Muscle of leg (tissue), 11 donors: ENCODE measurements around the gene GRIP2. TPM values are rescaled to one million over a fixed set of nuclear protein-coding genes. Genes with fewer than 3 reads are reported as not detected.
A peak's percentile ranks its signal among the peaks of the same experiment; 100 is the strongest.

Experiments used
- DNase-seq: peaks from one replicate; pipeline ENCODE4 v3.0.0; 2013
- H3K27ac ChIP-seq: one replicate; pipeline ENCODE4 v1.5.1; 2013; ENCODE audit warnings: mild to moderate bottlenecking, low read length, control low read depth
- H3K27me3 ChIP-seq: one replicate; pipeline ENCODE4 v1.6.1; 2013; ENCODE audit warnings: low read length; ENCODE audit not compliant: control insufficient read depth, insufficient read depth
- H3K36me3 ChIP-seq: one replicate; pipeline ENCODE4 v1.6.1; 2013; ENCODE audit warnings: low read length; ENCODE audit not compliant: control insufficient read depth, insufficient read depth
- H3K4me1 ChIP-seq: one replicate; pipeline ENCODE4 v1.6.1; 2013; ENCODE audit warnings: low read length; ENCODE audit not compliant: control insufficient read depth, insufficient read depth
- H3K4me3 ChIP-seq: one replicate; pipeline ENCODE4 v1.5.1; 2013; ENCODE audit warnings: low read length, control low read depth
- H3K9me3 ChIP-seq: replicated peaks from 2 replicates; pipeline ENCODE4 v1.6.1; 2013; ENCODE audit warnings: low read depth, low read length; ENCODE audit not compliant: control insufficient read depth
- whole genome bisulfite sequencing: methylation state at CpG from one replicate; pipeline ENCODE4 v1.1.5; 2013; ENCODE audit warnings: missing lambda C conversion rate; ENCODE audit not compliant: insufficient coverage; 5-methylcytosine and 5-hydroxymethylcytosine counted together
- polyA plus RNA-seq, 8 donors: library from polyadenylated mRNA; unstranded; fragments of 120-200 nt; gene quantifications; one replicate each; pipeline versions ENCODE4 v1.2.1 to v1.2.3, GENCODE V29; 2013; ENCODE audit warnings: inconsistent platforms in 1 of 8, low replicate concordance in 1 of 8; ENCODE audit not compliant: insufficient read length in 8 of 8, insufficient read depth in 1 of 8
- total RNA-seq: library from RNA; stranded (reverse); fragments of 120-200 nt; gene quantifications from one replicate; pipeline ENCODE4 v1.2.4, GENCODE V29; 2013

Gene GRIP2
- total and polyA plus RNA-seq, 9 donors: 9.7 to 33.4 (median 19.2) TPM

- 93% methylated on average over 6 of the region's 12 CpGs for WGBS
- Histone ChIP-seq H3K27ac (peak overlapping the region; percentile 94), H3K4me3 (no peak overlapping the region), H3K27me3 (no peaks in the 10 kb centered on the region), H3K4me1 (peaks cover 77% of the 10 kb centered on the region), H3K9me3 (no peaks in the 10 kb centered on the region), H3K36me3 (peaks cover 13% of the 10 kb centered on the region)
- no peak for DNase-seq
Observed at GRCh38 chr3:14522768-14523167, 17.4 kb downstream of the GRIP2 start.

GRCh38 chr3:14522129-14522691, 17.9 kb downstream of the GRIP2 start:
- no peaks in the 10 kb centered on the region for H3K27me3 ChIP-seq
- no peak overlapping the region for H3K4me3 ChIP-seq
- DNase-seq: peak; percentile 87
- 13% methylated on average over 12 of the region's 16 CpGs for WGBS
- H3K4me1 ChIP-seq: peaks cover 77% of the 10 kb centered on the region
- H3K27ac ChIP-seq: peak overlapping the region; percentile 94
- H3K9me3 ChIP-seq: no peaks in the 10 kb centered on the region
- H3K36me3 ChIP-seq: peaks cover 19% of the 10 kb centered on the region

- Histone ChIP-seq H3K27me3 (no peaks in the 10 kb centered on the region), H3K4me3 (no peak overlapping the region), H3K27ac (peak overlapping the region; percentile 78), H3K4me1 (peaks cover 72% of the 10 kb centered on the region), H3K9me3 (no peaks in the 10 kb centered on the region), H3K36me3 (peaks cover 22% of the 10 kb centered on the region)
- WGBS: 74% methylated on average over 12 of the region's 12 CpGs
- no peak for DNase-seq
Observed at GRCh38 chr3:14521611-14522010, 18.5 kb downstream of the GRIP2 start.

- DNase-seq: no peak
- Histone ChIP-seq H3K27me3 (no peaks in the 10 kb centered on the region), H3K4me1 (peaks cover 68% of the 10 kb centered on the region), H3K36me3 (peaks cover 22% of the 10 kb centered on the region), H3K4me3 (no peak overlapping the region), H3K9me3 (no peaks in the 10 kb centered on the region), H3K27ac (peak overlapping the region; percentile 78)
- 75% methylated on average over 8 of the region's 8 CpGs for WGBS
Observed at GRCh38 chr3:14520967-14521366, 19.2 kb downstream of the GRIP2 start.

GRCh38 chr3:14520149-14520548, 20.0 kb downstream of the GRIP2 start:
- H3K4me1 ChIP-seq: peaks cover 60% of the 10 kb centered on the region
- peaks cover 22% of the 10 kb centered on the region for H3K36me3 ChIP-seq
- no peak overlapping the region for H3K27ac ChIP-seq
- WGBS: 81% methylated on average over 9 of the region's 15 CpGs
- no peak for DNase-seq
- no peaks in the 10 kb centered on the region for H3K9me3 ChIP-seq
- no peak overlapping the region for H3K4me3 ChIP-seq
- no peaks in the 10 kb centered on the region for H3K27me3 ChIP-seq

- DNase-seq: no peak
- H3K9me3 ChIP-seq: no peaks in the 10 kb centered on the region
- H3K4me3 ChIP-seq: no peak overlapping the region
- WGBS: 17% methylated on average over 1 of the region's 1 CpG
- H3K36me3 ChIP-seq: peaks cover 23% of the 10 kb centered on the region
- H3K27ac ChIP-seq: no peak overlapping the region
- H3K4me1 ChIP-seq: peaks cover 52% of the 10 kb centered on the region
- no peaks in the 10 kb centered on the region for H3K27me3 ChIP-seq
Observed at GRCh38 chr3:14519406-14519805, 20.7 kb downstream of the GRIP2 start.

- Histone ChIP-seq H3K9me3 (no peaks in the 10 kb centered on the region), H3K27ac (no peak overlapping the region), H3K36me3 (peaks cover 28% of the 10 kb centered on the region), H3K4me1 (peaks cover 48% of the 10 kb centered on the region), H3K4me3 (no peak overlapping the region), H3K27me3 (no peaks in the 10 kb centered on the region)
- 77% methylated on average over 10 of the region's 11 CpGs for WGBS
- DNase-seq: no peak
Observed at GRCh38 chr3:14518893-14519292, 21.2 kb downstream of the GRIP2 start.

GRCh38 chr3:14518432-14518802, 21.7 kb downstream of the GRIP2 start:
- Histone ChIP-seq H3K27ac (no peak overlapping the region), H3K4me1 (peaks cover 43% of the 10 kb centered on the region), H3K27me3 (no peaks in the 10 kb centered on the region), H3K4me3 (no peak overlapping the region), H3K36me3 (peaks cover 30% of the 10 kb centered on the region), H3K9me3 (no peaks in the 10 kb centered on the region)
- WGBS: 71% methylated on average over 6 of the region's 7 CpGs
- no peak for DNase-seq

GRCh38 chr3:14517601-14518431, 22.3 kb downstream of the GRIP2 start:
- no peak overlapping the region for H3K27ac ChIP-seq
- no peak overlapping the region for H3K4me3 ChIP-seq
- no peaks in the 10 kb centered on the region for H3K27me3 ChIP-seq
- no peaks in the 10 kb centered on the region for H3K9me3 ChIP-seq
- H3K36me3 ChIP-seq: peaks cover 30% of the 10 kb centered on the region
- DNase-seq: no peak
- 63% methylated on average over 19 of the region's 22 CpGs for WGBS
- peaks cover 38% of the 10 kb centered on the region for H3K4me1 ChIP-seq

- WGBS: 87% methylated on average over 6 of the region's 13 CpGs
- no peak for DNase-seq
- H3K36me3 ChIP-seq: peaks cover 30% of the 10 kb centered on the region
Observed at GRCh38 chr3:14516738-14517345, 23.3 kb downstream of the GRIP2 start.

More at GRCh38 chr3:14516738-14517345, 23.3 kb downstream of the GRIP2 start:
- H3K27me3 ChIP-seq: no peaks in the 10 kb centered on the region
- peaks cover 34% of the 10 kb centered on the region for H3K4me1 ChIP-seq
- no peak overlapping the region for H3K4me3 ChIP-seq
- H3K9me3 ChIP-seq: no peaks in the 10 kb centered on the region
- no peak overlapping the region for H3K27ac ChIP-seq
